GM12873 (cell line): Measurements from ENCODE around the gene ATXN7.

Experiments
- TF ChIP-seq, protein P1 (sequence below): IDR thresholded peaks from 2 replicates; pipeline ENCODE4 v1.5.1; 2012; ENCODE audit warnings: low read depth, mild to moderate bottlenecking, moderate library complexity, low read length, control low read depth; ENCODE audit not compliant: insufficient read depth; ENCODE audit errors: missing control alignments

Gene ATXN7

DNA sequence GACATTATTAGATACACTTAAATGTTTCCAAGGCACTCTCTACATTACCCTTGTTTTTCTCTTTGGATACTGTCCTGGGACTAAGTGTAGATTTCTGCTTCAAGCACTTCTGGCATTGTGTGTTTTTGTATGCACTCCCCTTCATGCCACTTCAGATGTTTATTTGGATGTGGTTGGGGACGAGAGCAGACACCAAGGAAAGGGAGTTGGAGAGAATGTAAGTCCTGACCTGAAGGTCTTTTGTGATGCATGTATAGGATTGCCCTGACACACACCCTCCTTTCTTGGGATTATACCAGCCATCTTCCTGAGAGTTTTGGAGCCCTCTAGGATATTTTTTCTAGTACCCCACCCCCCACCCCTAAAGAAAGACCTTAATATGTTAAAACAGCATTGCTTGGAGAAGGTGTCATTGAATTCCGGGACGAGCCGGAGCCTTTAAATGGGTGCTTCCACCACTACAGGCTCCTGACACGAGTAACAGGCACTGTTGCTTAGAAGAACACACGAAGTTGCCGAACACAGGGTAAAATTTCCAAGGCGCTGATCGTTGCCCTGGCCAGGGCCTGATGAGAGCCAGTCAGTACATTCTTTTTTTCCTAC, 136.9 kb downstream of the ATXN7 start:
- TF ChIP-seq, protein P1, sequence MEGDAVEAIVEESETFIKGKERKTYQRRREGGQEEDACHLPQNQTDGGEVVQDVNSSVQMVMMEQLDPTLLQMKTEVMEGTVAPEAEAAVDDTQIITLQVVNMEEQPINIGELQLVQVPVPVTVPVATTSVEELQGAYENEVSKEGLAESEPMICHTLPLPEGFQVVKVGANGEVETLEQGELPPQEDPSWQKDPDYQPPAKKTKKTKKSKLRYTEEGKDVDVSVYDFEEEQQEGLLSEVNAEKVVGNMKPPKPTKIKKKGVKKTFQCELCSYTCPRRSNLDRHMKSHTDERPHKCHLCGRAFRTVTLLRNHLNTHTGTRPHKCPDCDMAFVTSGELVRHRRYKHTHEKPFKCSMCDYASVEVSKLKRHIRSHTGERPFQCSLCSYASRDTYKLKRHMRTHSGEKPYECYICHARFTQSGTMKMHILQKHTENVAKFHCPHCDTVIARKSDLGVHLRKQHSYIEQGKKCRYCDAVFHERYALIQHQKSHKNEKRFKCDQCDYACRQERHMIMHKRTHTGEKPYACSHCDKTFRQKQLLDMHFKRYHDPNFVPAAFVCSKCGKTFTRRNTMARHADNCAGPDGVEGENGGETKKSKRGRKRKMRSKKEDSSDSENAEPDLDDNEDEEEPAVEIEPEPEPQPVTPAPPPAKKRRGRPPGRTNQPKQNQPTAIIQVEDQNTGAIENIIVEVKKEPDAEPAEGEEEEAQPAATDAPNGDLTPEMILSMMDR: no peak

- TF ChIP-seq, protein P1: no peak
Observed at GRCh38 chr3:64002233-64002632, 138.6 kb downstream of the ATXN7 start.

GRCh38 chr3:64003589-64003988, 139.9 kb downstream of the ATXN7 start:
- TF ChIP-seq, protein P1: no peak

DNA sequence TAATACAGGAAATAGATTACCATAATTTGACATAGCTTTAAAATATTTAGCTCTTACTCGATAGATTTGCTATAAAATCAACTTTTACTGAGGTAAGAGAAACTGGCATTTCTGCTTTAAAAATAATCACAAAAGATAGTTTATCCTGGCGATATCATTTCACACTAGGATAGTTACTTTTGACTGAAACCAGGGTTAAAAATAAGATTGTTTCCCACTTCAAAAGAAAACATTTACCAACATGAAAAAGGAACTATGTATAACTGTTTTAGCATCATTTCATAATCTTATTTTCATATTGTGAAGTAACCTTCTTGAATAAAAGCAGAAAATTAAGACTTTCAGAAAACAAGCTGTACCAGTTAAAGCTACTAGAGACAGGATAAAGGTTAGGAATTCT, 144.3 kb downstream of the ATXN7 start:
- TF ChIP-seq, protein P1: no peak

- TF ChIP-seq, protein P1: no peak
Observed at GRCh38 chr3:64008487-64009351, 145.1 kb downstream of the ATXN7 start.

GRCh38 chr3:64009528-64009927, 145.9 kb downstream of the ATXN7 start:
- TF ChIP-seq, protein P1: no peak

GRCh38 chr3:64010199-64010598, 146.5 kb downstream of the ATXN7 start:
- TF ChIP-seq, protein P1: no peak
